Neural cell (in vitro differentiated cells): ENCODE measurements around the gene FAM135A. TPM values are rescaled to one million over a fixed set of nuclear protein-coding genes. Genes with fewer than 3 reads are reported as not detected.
"Not testable (repeated sequence)": the region's sequence is repeated elsewhere in the genome, so short reads cannot be mapped to it uniquely, and the experiment has no call there.

Experiments
- H2AFZ ChIP-seq: fragments of 200-600, 300-800 bp; sonication (generic), shearing (Covaris generic); 2 replicates; pipeline ENCODE4 v1.6.0; 2014; ENCODE audit warnings: low read depth, mild to moderate bottlenecking, antibody characterized with exemption, low read length, moderate library complexity
- H3F3A ChIP-seq: fragments of 200-600 bp; shearing (Covaris generic); 2 replicates; pipeline ENCODE4 v1.6.1; 2016; ENCODE audit warnings: mild to moderate bottlenecking, moderate library complexity, mixed read lengths, antibody characterized with exemption, low read length; ENCODE audit not compliant: insufficient read depth, poor library complexity, severe bottlenecking
- H3K27ac ChIP-seq: fragments of 200-600, 300-800 bp; sonication (generic), shearing (Covaris generic); 2 replicates; pipeline ENCODE4 v1.5.1; 2014; ENCODE audit warnings: mild to moderate bottlenecking, low read length, moderate library complexity
- H3K27me3 ChIP-seq: fragments of 300-800, 200-600 bp; sonication (generic), shearing (Covaris generic); 2 replicates; pipeline ENCODE4 v1.6.0; 2014; ENCODE audit warnings: mild to moderate bottlenecking, low read depth, low read length, moderate library complexity; ENCODE audit not compliant: insufficient read depth
- H3K36me3 ChIP-seq: fragments of 300-800, 200-600 bp; sonication (generic), shearing (Covaris generic); 2 replicates; pipeline ENCODE4 v1.5.1; 2014; ENCODE audit warnings: mild to moderate bottlenecking, antibody characterized with exemption, low read length, moderate library complexity; ENCODE audit not compliant: insufficient read depth
- H3K4me2 ChIP-seq: fragments of 300-800, 200-600 bp; sonication (generic), shearing (Covaris generic); 2 replicates; pipeline ENCODE4 v1.6.0; 2014; ENCODE audit warnings: mild to moderate bottlenecking, low read length
- H3K4me3 ChIP-seq: fragments of 300-800, 200-600 bp; sonication (generic), shearing (Covaris generic); 2 replicates; pipeline ENCODE4 v1.5.1; 2014; ENCODE audit warnings: mild to moderate bottlenecking, low read length, moderate library complexity
- H3K79me2 ChIP-seq: fragments of 200-600 bp; shearing (Covaris generic); replicated peaks from 2 replicates; pipeline ENCODE4 v1.6.0; 2014; ENCODE audit warnings: mild to moderate bottlenecking, low read length, moderate library complexity; ENCODE audit not compliant: insufficient read depth
- H3K9ac ChIP-seq: fragments of 300-800, 200-600 bp; sonication (generic), shearing (Covaris generic); 2 replicates; pipeline ENCODE4 v1.6.1; 2016; ENCODE audit warnings: mild to moderate bottlenecking, low read length, mixed read lengths
- H3K9me2 ChIP-seq: fragments of 200-600 bp; shearing (Covaris generic); 2 replicates; pipeline ENCODE4 v1.6.1; 2016; ENCODE audit warnings: mild to moderate bottlenecking, low read length, mixed read lengths; ENCODE audit not compliant: insufficient read depth
- H3K9me3 ChIP-seq: fragments of 200-600, 300-800 bp; sonication (generic), shearing (Covaris generic); 2 replicates; pipeline ENCODE4 v1.6.1; 2016; ENCODE audit warnings: mild to moderate bottlenecking, mixed run types, low read length, moderate library complexity, mixed read lengths
- H4K20me1 ChIP-seq: fragments of 200-600 bp; shearing (Covaris generic); 2 replicates; pipeline ENCODE4 v1.6.1; 2016; ENCODE audit warnings: mild to moderate bottlenecking, mixed run types; ENCODE audit not compliant: insufficient read depth
- EP300 ChIP-seq: fragments of 450-650 bp; conservative IDR thresholded peaks from 2 replicates; pipeline ENCODE4 v1.6.1; 2014; ENCODE audit warnings: antibody characterized with exemption, mild to moderate bottlenecking, moderate library complexity; ENCODE audit not compliant: poor library complexity, severe bottlenecking
- EZH2 ChIP-seq: fragments of 200-600, 300-800 bp; shearing (Covaris generic), sonication (generic); IDR thresholded peaks from 2 replicates; pipeline ENCODE4 v1.6.1; 2014; ENCODE audit warnings: antibody characterized with exemption, low read length, borderline replicate concordance, mild to moderate bottlenecking; ENCODE audit not compliant: insufficient read depth, poor library complexity, severe bottlenecking
- MXI1 ChIP-seq: fragments of 450-650 bp; conservative IDR thresholded peaks from 2 replicates; pipeline ENCODE4 v1.6.1; 2014; ENCODE audit warnings: antibody characterized with exemption, mild to moderate bottlenecking; ENCODE audit not compliant: poor library complexity, severe bottlenecking
- POLR2AphosphoS5 ChIP-seq: IDR thresholded peaks from 2 replicates; pipeline ENCODE4 v1.6.1; 2012
- RAD21 ChIP-seq: fragments of 450-650 bp; conservative IDR thresholded peaks from 2 replicates; pipeline ENCODE4 v1.6.1; 2014; ENCODE audit warnings: antibody characterized with exemption, mild to moderate bottlenecking, moderate library complexity
- SMC3 ChIP-seq: fragments of 450-650 bp; conservative IDR thresholded peaks from 2 replicates; pipeline ENCODE4 v1.6.1; 2014; ENCODE audit warnings: antibody characterized with exemption, mild to moderate bottlenecking, moderate library complexity; ENCODE audit not compliant: poor library complexity
- TAF1 ChIP-seq: IDR thresholded peaks from 2 replicates; pipeline ENCODE4 v1.6.1; 2012; ENCODE audit warnings: low read depth
- polyA plus RNA-seq: library from polyadenylated mRNA; depleted of rRNA; stranded (reverse); fragments of >200 nt; gene quantifications from 2 replicates; pipeline ENCODE4 v1.2.3, GENCODE V29; 2014
- TF ChIP-seq, protein P1 (sequence below): fragments of 450-650 bp; IDR thresholded peaks from 2 replicates; pipeline ENCODE4 v1.5.1; 2014; ENCODE audit warnings: antibody characterized with exemption, mild to moderate bottlenecking, moderate library complexity; ENCODE audit not compliant: poor library complexity, severe bottlenecking
- TF ChIP-seq, protein P2 (sequence below): IDR thresholded peaks from 2 replicates; pipeline ENCODE4 v1.6.1; 2012; ENCODE audit warnings: borderline replicate concordance

FAM135A gene
- polyA plus RNA-seq, 1 donor from 2014 or later: 31.4 TPM

DNA sequence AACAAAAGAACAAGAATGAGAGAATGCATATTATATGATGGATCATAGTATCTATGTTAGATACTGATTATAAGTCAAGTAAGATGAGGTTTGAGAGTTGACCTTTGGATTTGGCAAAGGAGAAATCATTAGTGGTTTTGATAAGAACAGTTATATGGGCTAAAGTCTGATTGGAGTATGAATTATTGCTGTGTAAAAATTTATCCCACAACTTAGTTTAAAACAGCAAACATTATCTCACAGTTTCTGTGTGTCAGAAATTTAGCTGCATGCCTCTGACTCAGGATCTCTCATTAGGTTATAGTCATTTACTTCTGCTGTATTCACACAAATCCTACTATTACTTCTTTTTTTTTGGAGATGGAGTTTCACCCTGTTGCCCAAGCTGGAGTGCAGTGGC, 56.7 kb downstream of the FAM135A start:
- Histone ChIP-seq H3F3A (no peaks in the 10 kb centered on the region), H2AFZ (no peak overlapping the region), H3K4me3 (no peak overlapping the region), H3K9ac (no peak overlapping the region), H3K9me2 (no peaks in the 10 kb centered on the region), H3K4me2 (no peak overlapping the region), H3K79me2 (no peaks in the 10 kb centered on the region), H3K9me3 (no peaks in the 10 kb centered on the region), H3K36me3 (peaks cover 4% of the 10 kb centered on the region), H3K27ac (no peak overlapping the region), H3K27me3 (no peaks in the 10 kb centered on the region), H4K20me1 (no peaks in the 10 kb centered on the region)
- TF ChIP-seq EP300 (no peak), EZH2 (no peak), TAF1 (no peak), MXI1 (no peak), SMC3 (no peak), RAD21 (no peak), POLR2AphosphoS5 (no peak)
- TF ChIP-seq, protein P1, sequence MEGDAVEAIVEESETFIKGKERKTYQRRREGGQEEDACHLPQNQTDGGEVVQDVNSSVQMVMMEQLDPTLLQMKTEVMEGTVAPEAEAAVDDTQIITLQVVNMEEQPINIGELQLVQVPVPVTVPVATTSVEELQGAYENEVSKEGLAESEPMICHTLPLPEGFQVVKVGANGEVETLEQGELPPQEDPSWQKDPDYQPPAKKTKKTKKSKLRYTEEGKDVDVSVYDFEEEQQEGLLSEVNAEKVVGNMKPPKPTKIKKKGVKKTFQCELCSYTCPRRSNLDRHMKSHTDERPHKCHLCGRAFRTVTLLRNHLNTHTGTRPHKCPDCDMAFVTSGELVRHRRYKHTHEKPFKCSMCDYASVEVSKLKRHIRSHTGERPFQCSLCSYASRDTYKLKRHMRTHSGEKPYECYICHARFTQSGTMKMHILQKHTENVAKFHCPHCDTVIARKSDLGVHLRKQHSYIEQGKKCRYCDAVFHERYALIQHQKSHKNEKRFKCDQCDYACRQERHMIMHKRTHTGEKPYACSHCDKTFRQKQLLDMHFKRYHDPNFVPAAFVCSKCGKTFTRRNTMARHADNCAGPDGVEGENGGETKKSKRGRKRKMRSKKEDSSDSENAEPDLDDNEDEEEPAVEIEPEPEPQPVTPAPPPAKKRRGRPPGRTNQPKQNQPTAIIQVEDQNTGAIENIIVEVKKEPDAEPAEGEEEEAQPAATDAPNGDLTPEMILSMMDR: no peak
- TF ChIP-seq, protein P2, sequence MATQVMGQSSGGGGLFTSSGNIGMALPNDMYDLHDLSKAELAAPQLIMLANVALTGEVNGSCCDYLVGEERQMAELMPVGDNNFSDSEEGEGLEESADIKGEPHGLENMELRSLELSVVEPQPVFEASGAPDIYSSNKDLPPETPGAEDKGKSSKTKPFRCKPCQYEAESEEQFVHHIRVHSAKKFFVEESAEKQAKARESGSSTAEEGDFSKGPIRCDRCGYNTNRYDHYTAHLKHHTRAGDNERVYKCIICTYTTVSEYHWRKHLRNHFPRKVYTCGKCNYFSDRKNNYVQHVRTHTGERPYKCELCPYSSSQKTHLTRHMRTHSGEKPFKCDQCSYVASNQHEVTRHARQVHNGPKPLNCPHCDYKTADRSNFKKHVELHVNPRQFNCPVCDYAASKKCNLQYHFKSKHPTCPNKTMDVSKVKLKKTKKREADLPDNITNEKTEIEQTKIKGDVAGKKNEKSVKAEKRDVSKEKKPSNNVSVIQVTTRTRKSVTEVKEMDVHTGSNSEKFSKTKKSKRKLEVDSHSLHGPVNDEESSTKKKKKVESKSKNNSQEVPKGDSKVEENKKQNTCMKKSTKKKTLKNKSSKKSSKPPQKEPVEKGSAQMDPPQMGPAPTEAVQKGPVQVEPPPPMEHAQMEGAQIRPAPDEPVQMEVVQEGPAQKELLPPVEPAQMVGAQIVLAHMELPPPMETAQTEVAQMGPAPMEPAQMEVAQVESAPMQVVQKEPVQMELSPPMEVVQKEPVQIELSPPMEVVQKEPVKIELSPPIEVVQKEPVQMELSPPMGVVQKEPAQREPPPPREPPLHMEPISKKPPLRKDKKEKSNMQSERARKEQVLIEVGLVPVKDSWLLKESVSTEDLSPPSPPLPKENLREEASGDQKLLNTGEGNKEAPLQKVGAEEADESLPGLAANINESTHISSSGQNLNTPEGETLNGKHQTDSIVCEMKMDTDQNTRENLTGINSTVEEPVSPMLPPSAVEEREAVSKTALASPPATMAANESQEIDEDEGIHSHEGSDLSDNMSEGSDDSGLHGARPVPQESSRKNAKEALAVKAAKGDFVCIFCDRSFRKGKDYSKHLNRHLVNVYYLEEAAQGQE: no peak

DNA sequence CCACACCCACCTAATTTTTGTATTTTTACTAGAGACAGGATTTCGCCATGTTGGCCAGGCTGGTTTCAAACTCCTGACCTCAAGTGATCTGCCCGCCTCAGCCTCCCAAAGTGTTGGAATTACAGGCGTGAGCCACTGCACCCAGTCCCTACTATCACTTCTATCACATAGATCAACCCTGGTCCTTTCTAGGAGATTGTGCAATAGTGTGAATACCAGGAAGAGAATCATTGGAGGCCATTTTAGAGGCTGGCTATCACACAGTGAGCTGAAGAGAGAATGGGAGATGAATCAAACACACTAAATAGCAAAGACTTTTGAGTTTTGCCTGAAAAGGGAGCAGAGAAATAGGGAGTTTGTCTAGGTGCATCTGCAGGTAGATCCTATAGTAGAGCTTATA, 57.2 kb downstream of the FAM135A start:
- not testable (repeated sequence) for H3K27me3 ChIP-seq, H3K79me2 ChIP-seq, H3F3A ChIP-seq, H2AFZ ChIP-seq, H3K36me3 ChIP-seq, H3K27ac ChIP-seq, H3K9ac ChIP-seq, H3K4me3 ChIP-seq, H4K20me1 ChIP-seq, H3K9me3 ChIP-seq, H3K9me2 ChIP-seq, H3K4me2 ChIP-seq

DNA sequence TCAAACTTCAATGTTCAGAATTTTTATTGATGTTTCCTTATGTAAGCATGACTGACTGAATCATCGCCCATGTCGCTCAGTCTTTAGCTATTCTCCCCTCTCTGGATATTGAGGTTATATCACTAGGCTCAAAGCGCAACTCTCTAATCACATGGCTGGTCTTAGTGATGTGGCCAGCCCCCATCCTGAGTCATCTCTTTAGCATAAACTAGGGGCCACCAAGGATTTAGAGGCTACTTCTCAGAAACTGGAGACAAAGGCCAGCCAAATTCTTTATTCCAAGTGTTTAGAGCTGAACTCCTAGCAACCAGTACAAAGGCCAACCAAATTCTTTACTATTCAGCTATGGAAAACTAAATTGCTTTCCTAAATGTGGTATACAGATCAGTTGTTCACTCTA, 61.4 kb downstream of the FAM135A start:
- Histone ChIP-seq H2AFZ (no peak overlapping the region), H3K4me3 (no peak overlapping the region), H3K9me2 (no peaks in the 10 kb centered on the region), H3K27me3 (no peaks in the 10 kb centered on the region), H3K36me3 (peaks cover 7% of the 10 kb centered on the region), H3K9ac (no peak overlapping the region), H3K27ac (no peak overlapping the region), H4K20me1 (no peaks in the 10 kb centered on the region), H3K4me2 (no peak overlapping the region), H3F3A (no peaks in the 10 kb centered on the region), H3K9me3 (no peaks in the 10 kb centered on the region), H3K79me2 (no peaks in the 10 kb centered on the region)
- no peak for TF ChIP-seq SMC3
- no peak for TF ChIP-seq POLR2AphosphoS5
- no peak for TF ChIP-seq RAD21
- TF ChIP-seq EZH2: no peak
- TF ChIP-seq EP300: no peak
- TF ChIP-seq, protein P2: no peak
- TF ChIP-seq, protein P1: no peak
- TF ChIP-seq TAF1: no peak
- TF ChIP-seq MXI1: no peak
